DOHH2 (cell line): Measurements from ENCODE around the gene CYTIP.

ENCODE experiments used
- H3F3A ChIP-seq: fragments of 200-600 bp; sonication (generic), shearing (Covaris generic); 2 replicates; pipeline ENCODE4 v1.6.0; 2016; ENCODE audit warnings: antibody characterized with exemption, mild to moderate bottlenecking; ENCODE audit not compliant: control insufficient read depth, insufficient read depth
- H3K27ac ChIP-seq: fragments of 200-600 bp; sonication (generic); 2 replicates; pipeline ENCODE4 v1.5.1; 2014; ENCODE audit warnings: low read depth, mild to moderate bottlenecking, low read length, moderate library complexity
- H3K27me3 ChIP-seq: fragments of 200-600 bp; sonication (generic); 2 replicates; pipeline ENCODE4 v1.6.1; 2014; ENCODE audit warnings: mild to moderate bottlenecking, low read length, mixed read lengths; ENCODE audit not compliant: control insufficient read depth
- H3K36me3 ChIP-seq: fragments of 200-600 bp; sonication (generic); 2 replicates; pipeline ENCODE4 v1.6.1; 2014; ENCODE audit warnings: mild to moderate bottlenecking, low read length, moderate library complexity, mixed read lengths; ENCODE audit not compliant: control insufficient read depth
- H3K4me1 ChIP-seq: fragments of 200-600 bp; sonication (generic); 2 replicates; pipeline ENCODE4 v1.6.1; 2014; ENCODE audit warnings: mild to moderate bottlenecking, low read length, mixed read lengths; ENCODE audit not compliant: control insufficient read depth
- H3K4me2 ChIP-seq: fragments of 200-600 bp; sonication (generic); 2 replicates; pipeline ENCODE4 v1.6.0; 2014; ENCODE audit warnings: mild to moderate bottlenecking, low read length, moderate library complexity
- H3K4me3 ChIP-seq: fragments of 200-600 bp; sonication (generic); 2 replicates; pipeline ENCODE4 v1.5.1; 2014; ENCODE audit warnings: mild to moderate bottlenecking, low read length, mixed read lengths
- H3K79me2 ChIP-seq: fragments of 200-600 bp; sonication (generic); 2 replicates; pipeline ENCODE4 v1.6.1; 2014; ENCODE audit warnings: mild to moderate bottlenecking, low read length, mixed read lengths; ENCODE audit not compliant: control insufficient read depth
- H3K9me2 ChIP-seq: fragments of 200-600 bp; sonication (generic); replicated peaks from 2 replicates; pipeline ENCODE4 v1.6.1; 2014; ENCODE audit warnings: mild to moderate bottlenecking, low read length, mixed read lengths; ENCODE audit not compliant: control insufficient read depth
- H3K9me3 ChIP-seq: fragments of 200-600 bp; sonication (generic); 2 replicates; pipeline ENCODE4 v1.6.1; 2014; ENCODE audit warnings: antibody characterized with exemption, low read length, mixed read lengths; ENCODE audit not compliant: control insufficient read depth, insufficient read depth
- H4K20me1 ChIP-seq: fragments of 200-600 bp; sonication (generic); 2 replicates; pipeline ENCODE4 v1.6.0; 2014; ENCODE audit warnings: low read depth, mild to moderate bottlenecking, antibody characterized with exemption, low read length, moderate library complexity; ENCODE audit not compliant: control insufficient read depth, insufficient read depth
- EZH2phosphoT487 ChIP-seq: fragments of 200-600 bp; sonication (generic); IDR thresholded peaks from 2 replicates; pipeline ENCODE4 v1.6.1; 2017; ENCODE audit warnings: borderline replicate concordance, mild to moderate bottlenecking, antibody characterized with exemption, low read length, moderate library complexity, mixed read lengths
- TF ChIP-seq, protein P1 (sequence below): fragments of 200-600 bp; sonication (generic); IDR thresholded peaks from one replicate; pipeline ENCODE4 v1.5.1; 2014; ENCODE audit warnings: antibody characterized with exemption, mild to moderate bottlenecking, low read depth, low read length; ENCODE audit not compliant: poor library complexity, severe bottlenecking

The CYTIP gene

GRCh38 chr2:157473581-157473980, 29.7 kb upstream of the CYTIP start:
- no peak overlapping the region for H3K4me2 ChIP-seq
- no peaks in the 10 kb centered on the region for H3K79me2 ChIP-seq

GRCh38 chr2:157471078-157471477, 27.2 kb upstream of the CYTIP start:
- Histone ChIP-seq H3K27ac (peak overlapping the region; percentile 97), H4K20me1 (no peaks in the 10 kb centered on the region), H3K4me3 (peak overlapping the region; percentile 72; the same call in 1 of the 2 replicates), H3F3A (peaks cover 17% of the 10 kb centered on the region), H3K27me3 (no peaks in the 10 kb centered on the region), H3K9me3 (no peaks in the 10 kb centered on the region), H3K4me2 (peak overlapping the region; percentile 91), H3K4me1 (peaks cover 59% of the 10 kb centered on the region), H3K79me2 (no peaks in the 10 kb centered on the region), H3K36me3 (peaks cover 5% of the 10 kb centered on the region), H3K9me2 (no peaks in the 10 kb centered on the region)
- no peak for TF ChIP-seq EZH2phosphoT487

More at GRCh38 chr2:157473581-157473980, 29.7 kb upstream of the CYTIP start:
- Histone ChIP-seq H3K27ac (no peak overlapping the region), H3K36me3 (no peaks in the 10 kb centered on the region), H4K20me1 (no peaks in the 10 kb centered on the region), H3F3A (peaks cover 13% of the 10 kb centered on the region), H3K4me1 (peaks cover 46% of the 10 kb centered on the region), H3K4me3 (no peak overlapping the region), H3K9me2 (no peaks in the 10 kb centered on the region), H3K9me3 (no peaks in the 10 kb centered on the region), H3K27me3 (no peaks in the 10 kb centered on the region)
- TF ChIP-seq, protein P1, sequence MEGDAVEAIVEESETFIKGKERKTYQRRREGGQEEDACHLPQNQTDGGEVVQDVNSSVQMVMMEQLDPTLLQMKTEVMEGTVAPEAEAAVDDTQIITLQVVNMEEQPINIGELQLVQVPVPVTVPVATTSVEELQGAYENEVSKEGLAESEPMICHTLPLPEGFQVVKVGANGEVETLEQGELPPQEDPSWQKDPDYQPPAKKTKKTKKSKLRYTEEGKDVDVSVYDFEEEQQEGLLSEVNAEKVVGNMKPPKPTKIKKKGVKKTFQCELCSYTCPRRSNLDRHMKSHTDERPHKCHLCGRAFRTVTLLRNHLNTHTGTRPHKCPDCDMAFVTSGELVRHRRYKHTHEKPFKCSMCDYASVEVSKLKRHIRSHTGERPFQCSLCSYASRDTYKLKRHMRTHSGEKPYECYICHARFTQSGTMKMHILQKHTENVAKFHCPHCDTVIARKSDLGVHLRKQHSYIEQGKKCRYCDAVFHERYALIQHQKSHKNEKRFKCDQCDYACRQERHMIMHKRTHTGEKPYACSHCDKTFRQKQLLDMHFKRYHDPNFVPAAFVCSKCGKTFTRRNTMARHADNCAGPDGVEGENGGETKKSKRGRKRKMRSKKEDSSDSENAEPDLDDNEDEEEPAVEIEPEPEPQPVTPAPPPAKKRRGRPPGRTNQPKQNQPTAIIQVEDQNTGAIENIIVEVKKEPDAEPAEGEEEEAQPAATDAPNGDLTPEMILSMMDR = no peak
- TF ChIP-seq EZH2phosphoT487 = no peak

DNA sequence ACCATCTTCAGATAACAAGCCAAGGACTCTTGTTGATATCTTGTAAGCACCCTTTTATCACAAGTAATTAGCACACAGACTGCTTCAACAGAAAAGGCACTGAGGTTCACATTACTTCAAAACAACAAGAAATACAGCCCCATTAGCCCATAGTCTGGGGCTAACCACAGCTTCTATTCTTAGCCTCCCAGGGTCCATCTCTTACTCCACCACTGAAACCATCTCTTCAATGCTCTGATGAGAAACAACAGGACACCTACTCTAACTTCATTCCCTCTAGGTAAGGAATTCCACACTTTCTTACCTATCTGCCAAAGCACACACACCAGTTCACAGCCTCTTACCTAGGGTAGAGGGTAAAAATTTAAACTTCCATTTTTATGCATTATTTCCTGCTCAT, 26.4 kb upstream of the CYTIP start:
- peaks cover 59% of the 10 kb centered on the region for H3K4me1 ChIP-seq
- peak overlapping the region; percentile 91 for H3K4me2 ChIP-seq
- no peak for TF ChIP-seq EZH2phosphoT487
- TF ChIP-seq, protein P1 = no peak
- no peaks in the 10 kb centered on the region for H3K9me2 ChIP-seq
- H3K79me2 ChIP-seq = no peaks in the 10 kb centered on the region
- H4K20me1 ChIP-seq = no peaks in the 10 kb centered on the region
- peaks cover 5% of the 10 kb centered on the region for H3K36me3 ChIP-seq
- no peaks in the 10 kb centered on the region for H3K9me3 ChIP-seq
- H3K27ac ChIP-seq = peak overlapping the region; percentile 97
- H3K27me3 ChIP-seq = no peaks in the 10 kb centered on the region
- H3K4me3 ChIP-seq = peak overlapping the region; percentile 72
- peaks cover 17% of the 10 kb centered on the region for H3F3A ChIP-seq

DNA sequence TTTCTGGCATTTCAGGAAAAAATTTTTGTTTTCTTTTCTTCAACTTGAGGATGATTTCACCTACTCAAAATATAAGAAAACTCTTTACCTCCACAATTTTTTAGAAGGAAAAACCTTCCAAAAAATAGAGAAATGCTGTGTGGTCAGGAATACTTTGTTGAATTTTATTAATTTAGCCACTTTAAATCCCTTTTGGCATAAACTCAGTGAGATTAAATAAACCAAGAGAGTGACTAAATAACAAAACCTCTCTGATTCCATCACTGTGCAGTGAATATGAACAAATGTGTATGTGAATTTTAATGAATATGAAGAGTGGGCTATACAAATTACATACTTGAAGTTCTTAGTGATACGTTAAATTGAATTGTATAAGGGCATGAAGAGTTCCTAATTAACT, 25.8 kb upstream of the CYTIP start:
- Histone ChIP-seq H3K79me2 (no peaks in the 10 kb centered on the region), H3K36me3 (peaks cover 5% of the 10 kb centered on the region), H3K27ac (peak overlapping the region; percentile 97), H3K27me3 (no peaks in the 10 kb centered on the region), H3K4me2 (peak overlapping the region; percentile 91), H3K9me2 (no peaks in the 10 kb centered on the region), H3K4me3 (peak overlapping the region; percentile 72), H3K4me1 (peaks cover 64% of the 10 kb centered on the region), H3K9me3 (no peaks in the 10 kb centered on the region), H3F3A (peaks cover 17% of the 10 kb centered on the region), H4K20me1 (no peaks in the 10 kb centered on the region)
- TF ChIP-seq, protein P1 = no peak
- no peak for TF ChIP-seq EZH2phosphoT487
